ENCODE data around the gene PCDHGB1. TPM values are rescaled to one million over a fixed set of nuclear protein-coding genes. Genes with fewer than 3 reads are reported as not detected.
A peak's percentile ranks its signal among the peaks of the same experiment; 100 is the strongest.

The PCDHGB1 gene
- total RNA-seq, 1 donor from 2014 or later: 0.44 TPM

- intact Hi-C loops (cut with micrococcal nuclease): loop anchor here (1.0 to 5.0 kb wide), 2 partner anchors 33 to 204 kb away; no protein-coding TSS in a partner anchor
- DNase-seq: no peak
- H3K9me3 Mint-ChIP-seq: peaks cover 39% of the 10 kb centered on the region
- peak within 1 kb of the TSS; percentile 60 for H3K27ac Mint-ChIP-seq
- POLR2A ChIA-PET: no interaction called here
- no peak for ATAC-seq (ENCODE audit: low read depth)
- peaks cover 59% of the 10 kb centered on the region for H3K27me3 Mint-ChIP-seq
- no peak for TF ChIP-seq CTCF (IDR thresholded peaks at IDR 0.05)
- H3K4me1 Mint-ChIP-seq: peaks cover 8% of the 10 kb centered on the region
- H3K4me3 Mint-ChIP-seq: peak within 1 kb of the TSS; percentile 79
- CTCF ChIA-PET: interaction anchor here (0.6 to 1.1 kb wide), 2 partner anchors 164 to 204 kb away, joined by 3 read pairs; no protein-coding TSS in a partner anchor
- H3K36me3 Mint-ChIP-seq (ENCODE audit: low read depth): peaks cover 12% of the 10 kb centered on the region
Measured at GRCh38 chr5:141359790-141360426, 10.0 kb downstream of the PCDHGB1 start, which contains the start of gene PCDHGB2. Gene PCDHGB2, plus strand, starts transcription at chr5:141359994. Its CDS starts 142 bp downstream, at chr5:141360136.

GRCh38 chr5:141360685-141361084 is 10.8 kb downstream of the PCDHGB1 start:
- Mint-ChIP-seq H3K9me3 (peaks cover 42% of the 10 kb centered on the region), H3K27me3 (peaks cover 58% of the 10 kb centered on the region), H3K36me3 (ENCODE audit: low read depth) (peaks cover 17% of the 10 kb centered on the region), H3K27ac (no peak overlapping the region), H3K4me1 (peaks cover 8% of the 10 kb centered on the region), H3K4me3 (no peak overlapping the region)
- ATAC-seq (ENCODE audit: low read depth) (no peak), DNase-seq (no peak)
- ChIA-PET CTCF (interaction anchor here (0.6 to 1.1 kb wide), 2 partner anchors 164 to 203 kb away, joined by 3 read pairs; no protein-coding TSS in a partner anchor), POLR2A (no interaction called here)
- intact Hi-C loops (cut with micrococcal nuclease): loop anchor here (1.0 to 5.0 kb wide), 2 partner anchors 33 to 204 kb away; no protein-coding TSS in a partner anchor
- TF ChIP-seq CTCF (IDR thresholded peaks at IDR 0.05): no peak

GRCh38 chr5:141362719-141363118 is 12.8 kb downstream of the PCDHGB1 start:
- H3K36me3 Mint-ChIP-seq (ENCODE audit: low read depth): peaks cover 17% of the 10 kb centered on the region
- intact Hi-C loops (cut with micrococcal nuclease): loop anchor here (5.0 kb wide), 1 partner anchor 35 kb away; no protein-coding TSS in a partner anchor
- H3K27ac Mint-ChIP-seq: no peak overlapping the region
- POLR2A ChIA-PET: no interaction called here
- ATAC-seq (ENCODE audit: low read depth): no peak
- H3K27me3 Mint-ChIP-seq: peaks cover 54% of the 10 kb centered on the region
- H3K4me1 Mint-ChIP-seq: peaks cover 8% of the 10 kb centered on the region
- peak overlapping the region; percentile 9 for H3K4me3 Mint-ChIP-seq
- CTCF ChIA-PET: interaction anchor here (1.3 kb wide), 1 partner anchor 58 kb away, joined by 3 read pairs; the partner anchor contains the start of gene PCDHGA11
- peaks cover 41% of the 10 kb centered on the region for H3K9me3 Mint-ChIP-seq
- TF ChIP-seq CTCF (IDR thresholded peaks at IDR 0.05): no peak
- DNase-seq: no peak

- H3K9me3 Mint-ChIP-seq: peaks cover 36% of the 10 kb centered on the region
- no peak for DNase-seq
- H3K27me3 Mint-ChIP-seq: peaks cover 53% of the 10 kb centered on the region
- H3K4me3 Mint-ChIP-seq: no peak within 1 kb of the TSS
- H3K36me3 Mint-ChIP-seq (ENCODE audit: low read depth): peaks cover 17% of the 10 kb centered on the region
- peaks cover 8% of the 10 kb centered on the region for H3K4me1 Mint-ChIP-seq
- intact Hi-C loops (cut with micrococcal nuclease): loop anchor here (5.0 kb wide), 1 partner anchor 37 kb away; no protein-coding TSS in a partner anchor
- H3K27ac Mint-ChIP-seq: no peak within 1 kb of the TSS
- ChIA-PET POLR2A (no interaction called here), CTCF (interaction anchor here (1.3 kb wide), 1 partner anchor 57 kb away, joined by 3 read pairs; the partner anchor contains the start of gene PCDHGA11)
- TF ChIP-seq CTCF (IDR thresholded peaks at IDR 0.05): no peak
- ATAC-seq (ENCODE audit: low read depth): no peak
Measured at GRCh38 chr5:141363952-141364660, 14.2 kb downstream of the PCDHGB1 start, which contains the start of gene PCDHGA5. Gene PCDHGA5, plus strand, starts transcription at chr5:141364162. Its CDS starts 169 bp downstream, at chr5:141364331.

Data from activated B cell treated with CpG ODN at 0.5 μM for 24 hours (primary cell).